ENCODE measurements around the gene GALNT17. TPM values are rescaled to one million over a fixed set of nuclear protein-coding genes. Genes with fewer than 3 reads are reported as not detected.

Gene GALNT17
- polyA plus RNA-seq, 1 donor from 2014 or later: 15.7 TPM

- no peaks in the 10 kb centered on the region for H3K9me2 ChIP-seq (ENCODE audit: insufficient read depth, low read length)
- no peak overlapping the region for H3K4me2 ChIP-seq (ENCODE audit: low read length)
- TF ChIP-seq CTCF (IDR thresholded peaks at IDR 0.05; ENCODE audit: poor library complexity, severe bottlenecking): no peak
- TF ChIP-seq TAF1 (IDR thresholded peaks at IDR 0.05; ENCODE audit: low read depth): no peak
- no peak for TF ChIP-seq REST (IDR thresholded peaks at IDR 0.05; ENCODE audit: borderline replicate concordance)
- no peak for TF ChIP-seq SMC3 (conservative IDR thresholded peaks at IDR 0.05; ENCODE audit: poor library complexity)
- TF ChIP-seq POLR2AphosphoS5 (IDR thresholded peaks at IDR 0.05): no peak
- no peak for TF ChIP-seq MXI1 (conservative IDR thresholded peaks at IDR 0.05; ENCODE audit: poor library complexity, severe bottlenecking)
- no peak for TF ChIP-seq EP300 (conservative IDR thresholded peaks at IDR 0.05; ENCODE audit: poor library complexity, severe bottlenecking)
- no peak for TF ChIP-seq RAD21 (conservative IDR thresholded peaks at IDR 0.05)
- TF ChIP-seq EZH2 (IDR thresholded peaks at IDR 0.05; ENCODE audit: borderline replicate concordance, insufficient read depth, low read length, poor library complexity, severe bottlenecking): no peak
- H4K20me1 ChIP-seq (ENCODE audit: insufficient read depth): no peaks in the 10 kb centered on the region
- H3K36me3 ChIP-seq (ENCODE audit: insufficient read depth, low read length): no peaks in the 10 kb centered on the region
- H3K9ac ChIP-seq (ENCODE audit: low read length): no peak overlapping the region
- no peaks in the 10 kb centered on the region for H3K79me2 ChIP-seq (replicated peaks; ENCODE audit: insufficient read depth, low read length)
- no peak overlapping the region for H3K4me3 ChIP-seq (ENCODE audit: low read length)
- H2AFZ ChIP-seq (ENCODE audit: low read depth, low read length): no peak overlapping the region
- H3K9me3 ChIP-seq (ENCODE audit: low read length): no peaks in the 10 kb centered on the region
- no peaks in the 10 kb centered on the region for H3F3A ChIP-seq (ENCODE audit: insufficient read depth, low read length, poor library complexity, severe bottlenecking)
- H3K27me3 ChIP-seq (ENCODE audit: insufficient read depth, low read depth, low read length): no peaks in the 10 kb centered on the region
- no peak overlapping the region for H3K27ac ChIP-seq (ENCODE audit: low read length)
These were observed 200.3 kb downstream of the GALNT17 start for GRCh38 chr7:71332207-71332606.

- Histone ChIP-seq H2AFZ (ENCODE audit: low read depth, low read length) (no peak overlapping the region), H3K9me2 (ENCODE audit: insufficient read depth, low read length) (no peaks in the 10 kb centered on the region), H3K4me3 (ENCODE audit: low read length) (no peak overlapping the region), H3K27ac (ENCODE audit: low read length) (no peak overlapping the region), H4K20me1 (ENCODE audit: insufficient read depth) (no peaks in the 10 kb centered on the region), H3K9ac (ENCODE audit: low read length) (no peak overlapping the region), H3K27me3 (ENCODE audit: insufficient read depth, low read depth, low read length) (no peaks in the 10 kb centered on the region), H3K4me2 (ENCODE audit: low read length) (no peak overlapping the region), H3K9me3 (ENCODE audit: low read length) (no peaks in the 10 kb centered on the region), H3F3A (ENCODE audit: insufficient read depth, low read length, poor library complexity, severe bottlenecking) (no peaks in the 10 kb centered on the region), H3K79me2 (replicated peaks; ENCODE audit: insufficient read depth, low read length) (no peaks in the 10 kb centered on the region), H3K36me3 (ENCODE audit: insufficient read depth, low read length) (no peaks in the 10 kb centered on the region)
- TF ChIP-seq EP300 (conservative IDR thresholded peaks at IDR 0.05; ENCODE audit: poor library complexity, severe bottlenecking) (no peak), REST (IDR thresholded peaks at IDR 0.05; ENCODE audit: borderline replicate concordance) (no peak), TAF1 (IDR thresholded peaks at IDR 0.05; ENCODE audit: low read depth) (no peak)
These were observed 202.6 kb downstream of the GALNT17 start for GRCh38 chr7:71334541-71334940.

Measured in neural cell (in vitro differentiated cells).